HEK293T (cell line): ENCODE data around the gene RAD51D.

Experiments
- ARNT ChIP-seq: fragments of 450-650 bp; IDR thresholded peaks from 2 replicates; pipeline ENCODE4 v1.6.1; 2017; ENCODE audit warnings: mild to moderate bottlenecking
- BHLHE40 ChIP-seq: fragments of 450-650 bp; IDR thresholded peaks from 2 replicates; pipeline ENCODE4 v1.6.1; 2016; ENCODE audit warnings: mild to moderate bottlenecking, moderate library complexity, borderline replicate concordance
- CTBP1 ChIP-seq: fragments of 450-650 bp; IDR thresholded peaks from 2 replicates; pipeline ENCODE4 v1.6.1; 2016; ENCODE audit warnings: borderline replicate concordance
- FOXA1 ChIP-seq: fragments of 450-650 bp; IDR thresholded peaks from 2 replicates; pipeline ENCODE4 v1.6.1; 2016; ENCODE audit warnings: mild to moderate bottlenecking
- FOXK2 ChIP-seq: fragments of 450-650 bp; IDR thresholded peaks from 2 replicates; pipeline ENCODE4 v1.6.1; 2016; ENCODE audit warnings: mild to moderate bottlenecking
- FOXM1 ChIP-seq: fragments of 450-650 bp; IDR thresholded peaks from 2 replicates; pipeline ENCODE4 v1.6.1; 2017; ENCODE audit warnings: mild to moderate bottlenecking, borderline replicate concordance
- HDGF ChIP-seq: fragments of 450-650 bp; IDR thresholded peaks from 2 replicates; pipeline ENCODE4 v1.6.1; 2017; ENCODE audit warnings: antibody characterized with exemption, borderline replicate concordance
- LEF1 ChIP-seq: fragments of 450-650 bp; IDR thresholded peaks from 2 replicates; pipeline ENCODE4 v1.6.1; 2017; ENCODE audit warnings: mild to moderate bottlenecking, borderline replicate concordance
- SP1 ChIP-seq: fragments of 450-650 bp; IDR thresholded peaks from 2 replicates; pipeline ENCODE4 v1.6.1; 2017
- SUZ12 ChIP-seq: fragments of 450-650 bp; IDR thresholded peaks from 2 replicates; pipeline ENCODE4 v1.6.1; 2016; ENCODE audit warnings: mild to moderate bottlenecking
- TARDBP ChIP-seq: fragments of 450-650 bp; IDR thresholded peaks from 2 replicates; pipeline ENCODE4 v1.6.1; 2016
- ZNF384 ChIP-seq: fragments of 450-650 bp; IDR thresholded peaks from 2 replicates; pipeline ENCODE4 v1.6.1; 2016
- TF ChIP-seq, protein P1 (sequence below): fragments of 450-650 bp; IDR thresholded peaks from 2 replicates; pipeline ENCODE4 v1.6.1; 2016

DNA sequence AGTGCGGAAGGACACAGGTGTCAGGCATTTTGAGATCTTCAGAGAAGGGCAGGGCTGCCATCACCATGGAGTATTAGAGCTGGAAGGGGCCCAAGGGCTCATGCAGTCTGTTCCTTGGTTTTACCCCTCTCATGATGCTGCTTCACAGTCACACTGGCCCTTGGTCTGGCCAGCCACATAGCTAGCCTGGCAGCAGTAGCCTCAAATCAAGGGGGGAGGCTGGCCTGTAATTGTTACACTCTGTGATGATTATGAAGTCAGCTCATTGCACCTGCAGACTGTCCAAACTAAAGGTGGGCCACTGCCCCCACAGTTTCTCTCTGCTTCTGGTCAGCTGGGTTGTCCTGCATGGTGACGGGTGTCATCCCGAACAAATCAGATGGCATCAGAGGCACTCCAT is 1.7 kb upstream of the RAD51D start, which contains the start of gene FNDC8:
- TF ChIP-seq FOXA1 (no peak), HDGF (no peak), SP1 (no peak), ARNT (no peak), SUZ12 (no peak), FOXK2 (no peak), LEF1 (no peak), TARDBP (no peak), FOXM1 (no peak), BHLHE40 (no peak), ZNF384 (no peak), CTBP1 (no peak)
- TF ChIP-seq, protein P1, sequence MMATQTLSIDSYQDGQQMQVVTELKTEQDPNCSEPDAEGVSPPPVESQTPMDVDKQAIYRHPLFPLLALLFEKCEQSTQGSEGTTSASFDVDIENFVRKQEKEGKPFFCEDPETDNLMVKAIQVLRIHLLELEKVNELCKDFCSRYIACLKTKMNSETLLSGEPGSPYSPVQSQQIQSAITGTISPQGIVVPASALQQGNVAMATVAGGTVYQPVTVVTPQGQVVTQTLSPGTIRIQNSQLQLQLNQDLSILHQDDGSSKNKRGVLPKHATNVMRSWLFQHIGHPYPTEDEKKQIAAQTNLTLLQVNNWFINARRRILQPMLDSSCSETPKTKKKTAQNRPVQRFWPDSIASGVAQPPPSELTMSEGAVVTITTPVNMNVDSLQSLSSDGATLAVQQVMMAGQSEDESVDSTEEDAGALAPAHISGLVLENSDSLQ = no peak
